Measurements from ENCODE around the gene CPNE4. TPM values are rescaled to one million over a fixed set of nuclear protein-coding genes. Genes with fewer than 3 reads are reported as not detected.

CPNE4 gene
- total and polyA plus RNA-seq, 9 of the 15 experiments (the other 6 are each of a cell fraction or from before 2014, with no cell fraction given), result not detected

GRCh38 chr3:131806736-131807135 lies 228.1 kb downstream of the CPNE4 start:
- H4K20me1 ChIP-seq (replicated peaks; ENCODE audit: control insufficient read depth, insufficient read depth, low read length), result no peaks in the 10 kb centered on the region
- ChIA-PET POLR2A (no interaction called here), CTCF (ENCODE audit: low intra/inter-chr PET ratio) (no interaction called here)
- BruUV-seq (replicated peaks), result no TSS peak
- no peak for DNase-seq (ENCODE audit: extremely low read depth in 1 of 4, low spot score in 3 of 4)
- WGBS (ENCODE audit: insufficient coverage, low coverage, missing lambda C conversion rate), result 0% methylated on average over 4 of the region's 4 CpGs
- H3K4me1 ChIP-seq (replicated peaks in 1 of 2; ENCODE audit: control insufficient read depth in 2 of 2, insufficient read depth in 2 of 2, low read length in 2 of 2), result no peaks in the 10 kb centered on the region
- intact Hi-C loops (cut with micrococcal nuclease) (no loop called here), in situ Hi-C loops (cut with MboI) (no loop called here)
- H3K9me1 ChIP-seq (ENCODE audit: control insufficient read depth, insufficient read depth, low read length), result no peaks in the 10 kb centered on the region
- no peak overlapping the region for H3K4me3 ChIP-seq
- no peaks in the 10 kb centered on the region for H3K36me3 ChIP-seq (ENCODE audit: control insufficient read depth, insufficient read depth, low read length)
- no peak overlapping the region for H3K27ac ChIP-seq (ENCODE audit: extremely low read depth, low read depth, low read length)
- no peak for FAIRE-seq
- no peak overlapping the region for H3K4me2 ChIP-seq (ENCODE audit: insufficient read depth, low read length)
- no peak overlapping the region for H3K9ac ChIP-seq (ENCODE audit: insufficient read depth in 1 of 2, low read depth in 2 of 2, low read length in 2 of 2)
- H3K9me3 ChIP-seq (replicated peaks; ENCODE audit: control insufficient read depth, insufficient read depth, low read depth, low read length), result no peaks in the 10 kb centered on the region
- no peak overlapping the region for H2AFZ ChIP-seq (ENCODE audit: low read depth, low read length)
- no peak for ATAC-seq
- no peaks in the 10 kb centered on the region for H3K27me3 ChIP-seq (ENCODE audit: control insufficient read depth in 2 of 2, insufficient read depth in 2 of 2, low read length in 2 of 2)
- H3K79me2 ChIP-seq (ENCODE audit: control insufficient read depth, insufficient read depth, low read length), result no peaks in the 10 kb centered on the region
- TF ChIP-seq DMBX1 (CRISPR knock-in tag; IDR thresholded peaks at IDR 0.05; ENCODE audit: borderline replicate concordance) (no peak), USF2 (CRISPR knock-in tag; IDR thresholded peaks at IDR 0.05) (no peak), MEF2D (tag; conservative IDR thresholded peaks at IDR 0.05; ENCODE audit: low read depth) (no peak), NCOR1 (IDR thresholded peaks at IDR 0.05) (no peak), E2F8 (IDR thresholded peaks at IDR 0.05; ENCODE audit: low read depth, partially characterized antibody) (no peak), U2AF2 (optimal IDR thresholded peaks at IDR 0.05; ENCODE audit: low read depth, low read length) (no peak), MTA2 (IDR thresholded peaks at IDR 0.05; ENCODE audit: low read depth) (no peak), ETS1 (conservative IDR thresholded peaks at IDR 0.05; ENCODE audit: control insufficient read depth, low read depth, low read length) (no peak), ZNF263 (CRISPR knock-in tag; IDR thresholded peaks at IDR 0.05; ENCODE audit: borderline replicate concordance) (no peak), BCLAF1 (IDR thresholded peaks at IDR 0.05; ENCODE audit: borderline replicate concordance in 1 of 2, control insufficient read depth in 1 of 2, low read depth in 2 of 2, low read length in 1 of 2) (no peak), PTBP1 (IDR thresholded peaks at IDR 0.05; ENCODE audit: low read depth, low read length) (no peak), E2F1 (CRISPR knock-in tag; IDR thresholded peaks at IDR 0.05) (no peak), ZNF79 (CRISPR knock-in tag; IDR thresholded peaks at IDR 0.05; ENCODE audit: low read depth) (no peak), CHD2 (IDR thresholded peaks at IDR 0.05; ENCODE audit: low read depth, low read length) (no peak)

Measured in K562 (cell line).